GM19397 (cell line): ENCODE measurements around the gene DRICH1.
"Not testable (repeated sequence)": the region's sequence is repeated elsewhere in the genome, so short reads cannot be mapped to it uniquely, and the experiment has no call there.

Experiments
- ATAC-seq: cut with Tn5 transposase; IDR thresholded peaks from one replicate; pipeline ENCODE4 v1.9.1; 2021; ENCODE audit warnings: mild to moderate bottlenecking, moderate library complexity; ENCODE audit not compliant: unreplicated experiment

DRICH1 gene

DNA sequence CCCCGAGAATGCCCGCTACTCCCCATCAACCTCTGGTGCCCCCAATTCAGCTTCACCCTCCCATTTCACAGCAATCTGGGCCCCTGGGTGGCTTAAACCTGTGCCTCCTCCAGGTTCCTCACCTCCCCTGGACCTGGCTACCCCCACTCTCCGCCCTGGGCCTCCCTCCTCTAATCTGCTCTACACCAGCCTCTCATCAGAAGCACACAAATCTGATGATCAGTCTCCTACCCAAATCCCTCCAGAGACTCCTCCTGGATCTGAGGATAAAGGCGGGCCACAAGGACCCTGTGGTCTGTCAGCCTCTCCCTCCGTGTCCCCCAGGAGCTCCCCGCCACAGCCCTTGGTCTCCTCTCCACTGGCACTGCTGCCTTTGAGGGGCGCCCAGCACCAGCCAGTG, 28.9 kb downstream of the DRICH1 start:
- ATAC-seq = no peak

DNA sequence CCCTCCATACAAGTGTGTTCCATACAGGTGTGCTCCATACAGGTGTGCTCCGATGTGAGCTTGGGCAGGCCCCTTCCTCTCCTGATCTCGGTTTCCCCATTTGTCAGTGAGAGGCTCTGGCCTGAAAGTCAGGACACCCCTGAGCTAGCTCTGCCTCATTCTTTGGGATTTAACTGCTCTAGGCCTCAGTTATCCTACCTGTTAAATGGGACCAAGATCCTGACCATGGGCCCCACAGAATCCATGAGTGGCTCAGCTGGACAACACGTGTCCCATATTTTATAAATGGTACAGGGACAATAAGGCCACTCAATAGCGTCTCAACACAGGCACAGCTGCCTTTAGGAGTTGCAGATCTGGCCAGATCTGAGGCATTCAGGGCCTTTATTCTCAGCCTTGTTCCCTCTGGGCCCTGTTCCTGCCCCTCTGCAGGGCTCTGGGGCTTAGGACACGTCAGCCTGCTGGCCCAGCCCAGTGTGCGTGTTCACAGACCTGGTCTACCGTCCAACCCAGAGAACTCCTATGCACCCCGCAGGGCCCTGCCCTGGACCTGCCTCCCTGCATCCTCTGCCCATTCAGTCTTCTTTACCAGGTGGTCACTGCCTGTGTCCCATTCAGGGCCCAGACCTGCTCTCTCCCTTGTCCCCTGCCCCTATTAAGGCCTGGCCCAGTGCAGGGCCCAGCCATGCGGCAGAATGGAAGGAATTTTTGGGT, 33.2 kb downstream of the DRICH1 start:
- ATAC-seq = no peak

DNA sequence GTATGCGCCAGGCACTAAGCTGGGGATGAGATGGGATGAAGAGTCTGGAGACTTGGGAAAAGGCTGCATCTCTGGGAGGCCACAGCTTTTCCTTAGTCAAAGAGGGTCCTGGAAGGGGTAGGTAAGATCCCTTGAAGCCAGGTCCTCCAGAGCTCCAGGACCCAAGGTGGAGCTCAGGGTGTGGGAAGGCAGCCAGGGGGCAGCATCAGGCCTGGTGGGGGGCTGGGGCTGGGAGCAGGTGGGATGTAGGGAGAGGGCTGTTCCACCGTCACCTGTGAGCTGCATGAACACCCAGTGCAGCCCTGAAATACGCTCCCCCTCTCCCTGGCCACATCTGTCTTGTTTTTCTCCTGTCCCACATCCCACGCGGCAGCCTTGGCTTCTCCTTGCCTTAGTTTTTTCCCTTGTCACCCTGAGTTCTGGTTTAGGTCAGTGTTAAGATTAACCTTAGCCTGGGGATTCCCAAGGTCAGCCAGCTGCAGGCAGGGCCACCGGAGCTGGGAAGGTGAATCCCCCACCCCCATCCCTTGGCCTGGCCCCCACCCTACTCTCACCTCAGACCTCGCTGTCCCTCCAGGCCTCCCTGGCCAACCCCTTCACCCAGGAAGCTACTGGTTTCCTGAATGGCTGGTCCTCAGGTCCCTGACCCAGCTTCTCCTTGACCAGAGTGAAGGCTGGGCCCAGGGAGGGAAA, 34.4 kb downstream of the DRICH1 start:
- ATAC-seq = not testable (repeated sequence)

DNA sequence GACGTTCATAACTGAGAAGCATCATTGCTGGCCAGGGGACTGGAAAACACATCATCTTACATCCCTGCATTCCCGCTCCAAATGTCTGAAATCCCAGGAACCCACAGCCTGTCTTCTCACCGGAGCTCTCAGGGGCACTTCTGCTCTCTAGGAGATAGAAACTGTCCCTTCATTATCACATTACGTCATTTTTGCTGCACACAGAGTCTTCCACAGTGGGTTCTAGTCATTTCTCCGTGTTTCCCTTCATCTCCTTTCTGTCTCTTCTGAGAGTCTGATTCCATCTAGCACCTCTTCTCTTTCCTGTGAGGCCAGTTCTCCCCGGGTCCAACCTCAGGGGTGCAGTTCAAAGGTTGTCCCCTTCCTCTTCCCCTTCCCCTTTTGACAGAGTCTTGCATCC, 36.2 kb downstream of the DRICH1 start:
- ATAC-seq = not testable (repeated sequence)

DNA sequence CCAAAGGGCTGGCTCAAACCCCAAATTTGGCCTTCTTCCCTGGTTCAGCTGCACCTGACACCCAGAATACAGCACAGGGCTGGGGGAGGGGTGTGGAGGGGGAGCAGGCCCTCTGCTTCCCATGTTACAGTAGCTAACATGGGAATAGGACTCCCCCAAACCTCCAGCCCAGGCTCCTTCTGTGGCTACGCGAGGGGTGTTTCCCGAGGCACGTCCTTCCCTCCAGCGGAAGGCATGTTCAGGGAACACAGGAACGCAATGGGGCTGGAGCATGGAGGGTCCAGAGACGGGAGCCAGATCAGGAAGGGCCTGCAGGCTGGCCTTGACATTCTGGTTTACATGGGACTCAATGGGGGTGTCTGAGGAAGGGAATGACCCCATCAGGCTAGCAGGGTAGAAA, 40.3 kb downstream of the DRICH1 start:
- ATAC-seq = no peak

DNA sequence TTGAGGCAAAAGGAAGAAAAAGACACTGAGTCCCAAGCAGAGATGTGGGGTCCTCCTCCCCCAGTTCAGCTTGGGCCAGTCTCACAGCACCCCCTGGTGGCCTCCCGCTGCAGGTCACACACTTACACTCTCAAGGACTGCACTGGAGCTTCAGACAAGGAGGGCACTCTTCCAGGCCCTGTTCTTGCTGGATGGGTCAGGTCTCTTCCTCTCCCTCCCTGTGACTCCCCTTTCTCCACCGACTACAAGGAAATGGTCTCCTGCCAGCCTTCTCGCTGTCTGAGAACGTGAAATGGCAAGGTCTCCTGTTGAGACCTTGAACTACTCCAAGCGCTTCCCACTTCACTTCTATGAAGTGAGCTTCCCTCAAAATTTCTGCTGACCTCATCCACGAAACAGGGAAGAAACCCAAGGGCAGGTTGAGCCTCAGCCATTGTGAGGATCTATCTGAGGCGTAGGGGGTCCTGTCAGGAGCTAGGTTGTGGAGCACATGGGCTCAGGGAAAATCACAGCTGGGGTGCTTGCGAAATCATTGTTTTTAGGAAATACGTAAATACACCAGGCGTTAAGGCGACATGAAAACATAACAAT, 40.8 kb downstream of the DRICH1 start:
- ATAC-seq = no peak

DNA sequence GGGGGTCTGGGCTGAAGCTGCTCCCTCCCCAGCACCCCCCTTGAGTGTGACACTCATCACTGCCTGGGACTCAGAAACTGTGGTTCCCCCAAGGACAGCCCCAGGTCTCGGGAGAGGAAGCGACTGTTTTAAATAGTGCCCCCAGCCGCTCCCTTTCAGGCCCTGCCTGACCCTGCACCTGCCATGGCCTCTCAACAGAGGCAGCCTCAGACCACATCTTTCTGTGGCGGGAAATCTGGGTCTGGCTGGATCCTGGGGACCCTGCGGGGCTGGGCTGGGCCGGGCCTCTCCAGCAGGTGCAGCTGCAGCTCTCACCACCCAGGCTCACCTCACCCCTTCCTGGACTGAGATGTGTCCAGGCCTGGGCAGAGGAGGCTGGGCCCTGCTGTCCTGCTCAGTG, 48.3 kb downstream of the DRICH1 start:
- ATAC-seq = no peak

DNA sequence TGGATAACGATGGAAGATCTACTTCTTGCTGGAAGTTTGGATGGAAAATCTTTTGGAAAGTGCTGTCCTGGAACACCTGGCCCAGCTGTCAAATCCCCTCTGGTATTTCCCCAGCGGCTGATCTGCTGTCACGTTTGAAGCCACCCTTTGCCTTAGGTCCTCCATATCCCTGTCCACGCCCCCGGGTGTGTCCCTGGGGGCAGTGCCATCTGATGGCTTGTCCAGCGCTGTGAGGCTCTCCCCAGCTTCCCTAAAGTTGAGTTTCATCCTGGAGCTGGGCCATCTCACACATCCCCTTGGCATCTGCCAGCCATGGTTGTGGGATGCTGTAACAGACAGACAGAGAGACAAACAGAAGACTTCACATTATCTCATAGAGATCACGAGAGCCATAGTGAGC, 49.0 kb downstream of the DRICH1 start:
- ATAC-seq = no peak

DNA sequence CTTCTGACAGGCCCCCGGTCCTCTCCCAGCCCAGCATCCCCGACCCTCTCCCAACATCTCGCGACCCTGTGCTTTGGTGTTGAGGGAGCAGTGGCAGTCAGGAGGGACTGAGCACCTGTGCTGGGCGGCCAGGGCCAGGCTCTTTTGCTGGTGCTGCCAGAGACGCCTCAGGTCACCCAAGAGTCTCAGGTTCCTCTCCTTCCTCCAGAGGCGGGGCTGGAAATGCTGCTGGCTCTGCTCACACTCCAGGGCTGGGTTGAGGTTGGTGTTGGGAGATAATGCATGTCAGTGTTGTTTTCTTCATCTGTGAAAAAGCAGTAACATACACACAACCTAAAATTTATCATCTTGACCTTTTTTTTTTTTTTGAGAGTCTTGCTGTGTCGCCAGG, 50.9 kb downstream of the DRICH1 start:
- ATAC-seq = no peak

DNA sequence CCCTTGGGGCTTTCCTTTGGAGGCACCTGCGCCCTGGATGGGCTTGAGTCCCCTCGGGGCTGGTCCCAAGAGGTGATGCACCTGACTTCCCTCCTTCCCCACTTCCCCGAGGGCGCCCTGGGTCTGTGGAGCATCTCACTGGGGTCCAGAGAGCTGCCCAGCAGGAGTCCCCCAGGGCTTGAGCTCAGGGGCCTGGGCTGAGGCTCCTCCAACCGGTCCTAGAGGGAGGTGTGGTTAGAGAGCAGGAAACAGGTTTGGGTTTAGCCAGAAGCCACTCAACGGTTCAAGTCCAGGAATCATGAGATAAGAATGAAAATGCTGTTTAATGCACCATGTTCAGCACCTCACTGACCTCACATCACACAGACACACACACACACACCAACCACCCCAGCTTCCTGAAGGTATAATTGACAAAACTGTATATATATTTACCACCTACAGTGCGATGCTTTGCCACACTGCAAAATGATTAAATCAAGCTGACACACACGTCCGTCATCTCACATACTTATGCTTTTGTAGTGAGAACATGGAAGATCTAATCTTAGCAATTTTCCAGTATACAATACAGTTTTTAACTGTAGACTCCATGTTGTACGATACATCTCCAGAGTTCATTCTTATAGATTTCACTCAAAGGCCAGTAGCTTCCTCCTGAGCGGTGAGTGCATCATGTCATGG, 51.4 kb downstream of the DRICH1 start:
- ATAC-seq = no peak

DNA sequence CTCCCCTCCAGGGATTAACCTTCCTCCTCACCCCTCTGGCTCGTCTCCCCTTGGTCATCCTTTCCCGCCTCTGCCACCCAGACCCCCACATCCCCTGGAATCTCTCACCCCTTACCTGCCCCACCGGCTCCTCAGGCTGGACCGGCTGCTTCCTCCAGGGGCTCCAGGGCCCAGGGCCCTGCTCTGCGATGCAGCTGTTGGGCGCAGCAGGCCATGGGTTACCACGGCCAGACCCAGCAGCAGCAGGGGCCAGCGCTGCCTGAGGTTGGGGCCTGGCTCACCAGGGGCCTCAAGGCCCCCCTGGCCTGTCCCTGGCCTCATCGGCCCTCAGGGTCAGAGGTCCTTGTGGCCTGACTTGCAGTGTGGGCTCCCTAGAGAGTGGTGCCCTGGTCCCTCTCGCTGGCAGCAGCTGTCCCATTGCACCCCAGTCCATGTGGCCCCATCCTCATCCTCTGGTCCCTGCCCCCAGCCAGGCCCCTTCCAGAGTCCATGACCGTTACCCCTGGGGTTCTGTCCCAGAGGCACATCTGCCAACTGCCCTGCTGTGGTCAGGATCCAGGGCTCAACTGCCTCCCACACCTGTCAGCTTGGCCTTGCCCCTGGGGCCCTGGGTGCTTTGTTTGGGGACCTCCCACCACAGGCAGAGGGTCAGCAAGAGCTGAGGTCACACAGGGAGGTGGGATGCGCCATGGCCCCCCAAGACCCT, 52.1 kb downstream of the DRICH1 start, which contains the start of gene IGLL1:
IGLL1 (minus strand) TSS at position 421 of the 706 bp plus-strand sequence; CDS start at position 321, 100 bp downstream.
- ATAC-seq = no peak

DNA sequence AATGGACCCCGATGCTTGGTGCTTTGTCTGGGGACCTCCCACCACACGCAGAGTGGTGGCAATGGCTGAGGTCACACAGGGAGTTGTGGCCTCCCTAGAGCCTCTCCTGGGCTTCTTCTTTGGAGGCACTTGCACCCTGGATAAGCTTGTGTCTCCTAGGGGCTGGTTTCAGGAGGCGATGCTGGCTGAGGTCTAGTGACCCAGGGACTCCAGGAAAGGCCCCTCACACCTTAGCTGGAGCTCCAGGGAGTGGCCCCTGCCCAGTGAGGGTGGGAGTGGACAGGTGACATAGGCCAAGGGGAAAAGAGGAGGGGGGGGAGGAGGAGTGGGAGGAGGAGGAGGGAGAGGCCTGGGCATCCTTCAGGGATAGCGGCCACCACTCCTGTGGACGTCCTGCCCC, 52.8 kb downstream of the DRICH1 start:
- no peak for ATAC-seq

DNA sequence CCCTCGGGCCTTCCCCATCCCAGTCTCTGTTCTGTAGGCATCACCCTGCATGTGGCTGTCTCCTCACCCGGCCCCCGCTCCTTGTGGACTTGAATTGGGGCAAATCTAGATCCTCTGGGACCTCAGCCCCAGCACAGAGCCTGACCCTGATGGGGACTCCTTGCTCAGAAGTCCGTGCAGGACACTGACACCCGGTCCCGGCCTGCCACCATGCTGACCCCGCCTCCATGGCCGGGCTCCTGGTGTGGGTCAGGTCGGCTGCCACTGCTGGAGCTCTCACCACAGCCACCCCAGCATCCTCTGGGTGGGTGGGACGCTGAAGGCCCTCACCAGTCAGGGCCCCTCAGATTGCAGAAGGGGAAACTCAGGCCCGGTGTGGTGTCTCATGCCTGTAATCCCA, 53.8 kb downstream of the DRICH1 start:
- ATAC-seq = no peak

DNA sequence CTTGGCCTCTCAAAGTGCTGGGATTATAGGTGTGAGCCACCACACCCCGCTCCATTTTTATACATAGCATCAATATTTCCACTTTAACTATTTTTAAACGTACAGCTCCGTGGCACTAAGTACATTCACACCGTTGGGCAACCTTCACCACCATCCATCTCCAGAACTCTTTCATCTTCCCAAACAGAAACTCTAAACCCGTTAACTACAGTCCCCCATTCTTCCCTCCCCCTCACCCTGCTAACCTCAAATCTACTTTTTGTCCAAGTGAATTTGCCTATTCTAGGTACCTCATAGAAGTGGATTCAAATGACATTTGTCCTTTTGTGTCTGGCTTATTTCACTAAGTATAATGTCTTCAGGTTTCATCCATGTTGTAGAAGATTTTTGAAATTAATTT, 55.4 kb downstream of the DRICH1 start:
- no peak for ATAC-seq

DNA sequence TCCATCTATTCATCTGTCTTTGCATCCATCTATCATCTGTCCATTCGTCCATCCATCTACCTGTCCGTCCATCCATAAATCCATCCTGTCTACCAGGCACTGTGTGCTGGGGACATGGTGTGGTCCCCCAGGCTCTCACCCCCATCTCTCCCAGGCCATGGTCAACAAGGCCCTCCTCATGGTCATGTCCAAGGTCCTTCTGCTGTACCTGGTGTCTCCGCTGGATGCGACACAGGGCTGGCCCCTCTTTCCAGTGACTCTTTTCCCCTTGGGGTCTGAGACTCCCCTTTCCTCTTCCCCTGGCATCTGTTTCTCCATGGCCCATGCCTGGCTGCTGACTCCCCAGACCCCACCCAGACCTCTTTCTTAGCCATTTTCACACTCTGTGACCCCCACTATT, 56.5 kb downstream of the DRICH1 start:
- ATAC-seq = no peak

DNA sequence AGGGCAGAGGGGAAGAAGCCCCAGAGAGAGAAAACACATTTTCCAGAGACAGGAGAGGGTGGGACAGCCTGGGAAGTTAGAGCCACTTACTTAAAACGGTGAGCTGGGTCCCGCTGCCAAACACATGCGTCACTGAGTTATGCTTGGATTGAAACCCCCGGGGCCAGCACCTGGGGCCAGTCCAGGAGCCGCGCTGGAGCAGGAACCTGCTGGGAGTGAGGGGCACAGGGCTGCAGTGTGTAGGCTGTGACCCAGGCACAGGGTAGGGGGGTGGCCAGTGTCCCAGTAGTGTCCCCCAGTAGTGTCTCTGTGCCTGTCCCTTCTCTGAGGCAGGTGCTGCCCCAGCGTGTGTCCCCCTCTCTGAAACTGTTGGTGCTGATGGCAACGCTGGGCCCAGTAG, 57.2 kb downstream of the DRICH1 start:
- no peak for ATAC-seq

DNA sequence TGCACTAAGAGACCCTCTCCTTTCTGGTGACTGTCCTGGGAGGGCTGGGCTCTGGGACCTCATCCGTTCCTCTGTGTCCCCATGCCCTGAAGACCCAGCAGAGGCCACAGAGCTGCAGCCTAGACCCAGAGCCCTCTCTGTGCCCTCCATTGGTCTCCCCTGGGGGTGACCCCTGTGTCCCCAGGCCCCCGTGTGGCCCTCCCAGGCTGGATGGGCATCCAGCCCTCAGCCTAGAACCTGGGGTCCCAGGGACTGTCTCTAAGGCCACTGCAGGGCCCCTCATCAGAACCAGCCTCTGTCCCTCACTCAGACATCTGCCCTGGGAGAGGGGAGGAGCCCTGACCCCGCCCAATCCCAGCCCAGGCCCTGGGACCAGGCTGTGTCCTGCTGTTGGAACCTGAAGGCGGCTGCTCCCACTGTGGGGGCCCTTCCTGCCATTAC, 57.7 kb downstream of the DRICH1 start:
- ATAC-seq = no peak

DNA sequence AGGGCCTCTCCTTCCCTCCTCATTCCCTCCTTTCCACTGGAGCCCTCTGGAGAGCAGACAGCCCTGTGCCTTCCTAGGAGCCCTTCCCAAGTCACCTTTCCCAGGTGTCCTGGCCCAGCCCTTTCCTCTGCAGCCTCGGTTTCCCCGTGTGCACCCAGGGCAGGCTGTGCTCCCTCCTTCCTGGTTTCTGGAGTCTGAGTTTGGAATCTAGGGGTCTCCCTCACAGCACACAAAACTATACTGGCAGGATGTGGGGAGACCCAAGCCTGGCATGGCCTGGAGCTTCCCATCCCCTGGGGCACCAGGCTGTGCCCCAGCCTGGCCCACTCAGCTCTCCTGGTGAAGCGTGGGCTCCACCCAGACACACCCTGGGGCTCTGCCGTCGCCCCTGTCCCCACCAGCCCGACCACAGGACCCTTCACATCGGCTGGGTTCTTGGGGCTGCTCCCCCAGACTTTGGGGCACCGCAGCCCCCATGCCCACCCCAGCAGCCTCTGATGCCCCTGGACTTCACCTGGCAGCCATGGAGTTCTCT, 58.4 kb downstream of the DRICH1 start:
- ATAC-seq = not testable (repeated sequence)

DNA sequence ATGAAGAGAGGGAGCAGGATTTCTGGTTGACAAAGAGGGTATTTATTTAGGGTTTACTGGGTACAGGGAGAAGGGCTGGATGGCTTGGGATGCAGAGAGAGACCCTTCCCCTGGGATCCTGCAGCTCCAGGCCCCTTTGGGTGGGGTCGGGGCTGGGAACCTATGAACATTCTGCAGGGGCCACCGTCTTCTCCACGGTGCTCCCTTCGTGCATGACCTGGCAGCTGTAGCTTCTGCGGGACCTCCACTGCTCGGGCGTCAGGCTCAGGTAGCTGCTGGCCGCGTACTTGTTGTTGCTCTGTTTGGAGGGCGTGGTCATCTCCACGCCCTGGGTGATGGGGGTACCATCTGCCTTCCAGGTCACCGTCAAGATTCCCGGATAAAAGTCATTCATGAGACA, 59.0 kb downstream of the DRICH1 start:
- ATAC-seq = not testable (repeated sequence)

DNA sequence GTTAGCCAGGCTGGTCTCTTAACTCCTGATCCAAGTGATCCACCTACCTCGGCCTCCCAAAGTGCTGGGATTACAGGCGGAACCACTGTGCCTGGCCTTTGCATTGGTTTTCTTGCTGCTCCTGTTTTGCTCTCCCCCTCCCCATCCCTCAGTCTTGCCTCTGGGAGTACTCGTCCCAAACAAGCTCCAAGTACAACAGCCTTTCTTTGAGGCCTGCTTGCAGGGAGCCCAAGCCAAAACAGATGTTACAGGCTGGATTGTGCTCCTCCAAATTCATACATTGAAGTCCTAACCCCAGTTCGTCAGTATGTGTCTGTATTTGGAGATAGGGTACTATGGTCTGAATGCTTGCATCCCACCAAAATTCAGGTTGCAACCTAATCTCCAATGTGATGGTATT, 60.6 kb downstream of the DRICH1 start:
- ATAC-seq = no peak

DNA sequence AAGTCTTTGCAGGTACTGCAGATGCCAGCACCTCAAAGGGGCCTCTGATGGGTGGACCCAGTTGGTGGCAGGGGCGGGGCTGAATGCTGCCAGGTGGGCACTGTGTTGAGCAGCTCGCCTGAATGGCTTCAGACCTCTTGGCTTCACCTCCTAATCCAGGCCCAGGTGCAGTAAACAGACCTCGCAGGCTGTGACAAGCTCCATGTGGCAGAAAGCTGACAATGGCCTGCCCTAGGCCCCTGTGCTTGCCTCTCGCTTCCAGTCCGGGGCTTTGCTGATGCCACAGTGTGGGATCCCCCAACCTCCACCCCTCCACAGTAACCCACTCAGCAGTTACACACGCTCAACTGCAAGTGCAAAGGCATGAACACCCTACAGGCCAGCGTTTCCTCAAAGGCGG, 61.4 kb downstream of the DRICH1 start:
- no peak for ATAC-seq
